DND-41 (cell line): ENCODE data around the gene IKZF2.
"Not testable (repeated sequence)": the region's sequence is repeated elsewhere in the genome, so short reads cannot be mapped to it uniquely, and the experiment has no call there.

ENCODE experiments used
- ATAC-seq: fragments of 200-7000 bp; cut with Tn5 transposase; 3 replicates; pipeline ENCODE4 v1.9.1; 2021; ENCODE audit warnings: low read depth; ENCODE audit not compliant: insufficient read depth
- DNase-seq: peaks from one replicate; pipeline ENCODE4 v3.0.0-alpha.2; 2020
- H2AFZ ChIP-seq: 2 replicates; pipeline ENCODE4 v1.6.0; 2012; ENCODE audit warnings: low read depth, low read length
- H3K27ac ChIP-seq: 2 replicates; pipeline ENCODE4 v1.5.1; 2012; ENCODE audit warnings: low read length, inconsistent platforms
- H3K27me3 ChIP-seq: fragments of 200-600 bp; sonication (generic); 2 replicates; pipeline ENCODE4 v1.6.0; 2012; ENCODE audit warnings: low read length, mild to moderate bottlenecking, inconsistent platforms; ENCODE audit not compliant: insufficient read depth, poor library complexity
- H3K36me3 ChIP-seq: 2 replicates; pipeline ENCODE4 v1.5.1; 2012; ENCODE audit warnings: low read length, inconsistent platforms; ENCODE audit not compliant: insufficient read depth
- H3K4me1 ChIP-seq: 2 replicates; pipeline ENCODE4 v1.5.1; 2012; ENCODE audit warnings: mild to moderate bottlenecking, low read length; ENCODE audit not compliant: insufficient read depth
- H3K4me2 ChIP-seq: 2 replicates; pipeline ENCODE4 v1.6.0; 2012; ENCODE audit warnings: mild to moderate bottlenecking, moderate library complexity, low read length, inconsistent platforms; ENCODE audit not compliant: insufficient read depth
- H3K4me3 ChIP-seq, 2 experiments: fragments of 200-600 bp in 1 of 2; shearing (Covaris generic) in 1 of 2; 2 replicates each; pipeline ENCODE4 v1.5.1; 2012 to 2016; ENCODE audit warnings: inconsistent platforms in 2 of 2, low read length in 2 of 2, mild to moderate bottlenecking in 2 of 2, low read depth in 1 of 2, moderate library complexity in 1 of 2
- H3K79me2 ChIP-seq: 2 replicates; pipeline ENCODE4 v1.6.0; 2012; ENCODE audit warnings: low read length, inconsistent platforms; ENCODE audit not compliant: insufficient read depth
- H3K9ac ChIP-seq: 2 replicates; pipeline ENCODE4 v1.6.0; 2012; ENCODE audit warnings: low read depth, mild to moderate bottlenecking, inconsistent platforms, low read length, moderate library complexity
- H3K9me3 ChIP-seq: 2 replicates; pipeline ENCODE4 v1.5.1; 2012; ENCODE audit warnings: low read length, moderate library complexity, mild to moderate bottlenecking, inconsistent platforms; ENCODE audit not compliant: insufficient read depth, severe bottlenecking
- H4K20me1 ChIP-seq: 2 replicates; pipeline ENCODE4 v1.6.0; 2012; ENCODE audit warnings: low read length; ENCODE audit not compliant: insufficient read depth
- EZH2 ChIP-seq: IDR thresholded peaks from 3 replicates; pipeline ENCODE4 v1.6.1; 2012; ENCODE audit warnings: borderline replicate concordance, low read depth, mild to moderate bottlenecking, moderate library complexity, low read length, inconsistent platforms; ENCODE audit not compliant: severe bottlenecking
- TF ChIP-seq, protein P1 (sequence below): IDR thresholded peaks from 2 replicates; pipeline ENCODE4 v1.5.1; 2012; ENCODE audit warnings: borderline replicate concordance, low read length, moderate library complexity, mild to moderate bottlenecking; ENCODE audit not compliant: poor library complexity, severe bottlenecking; ENCODE audit errors: extremely low read depth

The IKZF2 gene

GRCh38 chr2:213021971-213022899 lies 129.2 kb downstream of the IKZF2 start:
- H3K9me3 ChIP-seq, result no peaks in the 10 kb centered on the region
- no peaks in the 10 kb centered on the region for H4K20me1 ChIP-seq
- no peaks in the 10 kb centered on the region for H3K79me2 ChIP-seq
- H3K4me2 ChIP-seq, result no peak overlapping the region
- H3K27me3 ChIP-seq, result no peaks in the 10 kb centered on the region
- no peak overlapping the region for H3K4me3 ChIP-seq
- no peak for ATAC-seq
- no peak overlapping the region for H3K9ac ChIP-seq
- H2AFZ ChIP-seq, result no peak overlapping the region
- TF ChIP-seq, protein P1, sequence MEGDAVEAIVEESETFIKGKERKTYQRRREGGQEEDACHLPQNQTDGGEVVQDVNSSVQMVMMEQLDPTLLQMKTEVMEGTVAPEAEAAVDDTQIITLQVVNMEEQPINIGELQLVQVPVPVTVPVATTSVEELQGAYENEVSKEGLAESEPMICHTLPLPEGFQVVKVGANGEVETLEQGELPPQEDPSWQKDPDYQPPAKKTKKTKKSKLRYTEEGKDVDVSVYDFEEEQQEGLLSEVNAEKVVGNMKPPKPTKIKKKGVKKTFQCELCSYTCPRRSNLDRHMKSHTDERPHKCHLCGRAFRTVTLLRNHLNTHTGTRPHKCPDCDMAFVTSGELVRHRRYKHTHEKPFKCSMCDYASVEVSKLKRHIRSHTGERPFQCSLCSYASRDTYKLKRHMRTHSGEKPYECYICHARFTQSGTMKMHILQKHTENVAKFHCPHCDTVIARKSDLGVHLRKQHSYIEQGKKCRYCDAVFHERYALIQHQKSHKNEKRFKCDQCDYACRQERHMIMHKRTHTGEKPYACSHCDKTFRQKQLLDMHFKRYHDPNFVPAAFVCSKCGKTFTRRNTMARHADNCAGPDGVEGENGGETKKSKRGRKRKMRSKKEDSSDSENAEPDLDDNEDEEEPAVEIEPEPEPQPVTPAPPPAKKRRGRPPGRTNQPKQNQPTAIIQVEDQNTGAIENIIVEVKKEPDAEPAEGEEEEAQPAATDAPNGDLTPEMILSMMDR, result no peak
- no peak for TF ChIP-seq EZH2
- no peak overlapping the region; the same call in 1 of the 2 replicates for H3K27ac ChIP-seq
- DNase-seq, result no peak
- H3K4me1 ChIP-seq, result no peaks in the 10 kb centered on the region
- peaks cover 60% of the 10 kb centered on the region for H3K36me3 ChIP-seq

- not testable (repeated sequence) for H3K9ac ChIP-seq, H3K4me2 ChIP-seq, DNase-seq, H3K79me2 ChIP-seq, H3K27ac ChIP-seq, H4K20me1 ChIP-seq, H3K4me3 ChIP-seq, H3K9me3 ChIP-seq, H3K4me1 ChIP-seq, H3K27me3 ChIP-seq, H2AFZ ChIP-seq, ATAC-seq
- peaks cover 73% of the 10 kb centered on the region for H3K36me3 ChIP-seq
These were observed 130.5 kb downstream of the IKZF2 start for GRCh38 chr2:213020913-213021312.

- no peak for DNase-seq
- Histone ChIP-seq H3K36me3 (peaks cover 79% of the 10 kb centered on the region), H3K27me3 (no peaks in the 10 kb centered on the region), H3K9me3 (no peaks in the 10 kb centered on the region), H3K4me1 (no peaks in the 10 kb centered on the region), H2AFZ (no peak overlapping the region), H3K4me2 (no peak overlapping the region), H3K9ac (no peak overlapping the region), H4K20me1 (no peaks in the 10 kb centered on the region), H3K27ac (no peak overlapping the region), H3K79me2 (no peaks in the 10 kb centered on the region), H3K4me3 (no peak overlapping the region)
- ATAC-seq, result no peak
- TF ChIP-seq EZH2, result no peak
- TF ChIP-seq, protein P1, result no peak
These were observed 131.1 kb downstream of the IKZF2 start for GRCh38 chr2:213020268-213020667.

- no peak overlapping the region for H3K27ac ChIP-seq
- no peaks in the 10 kb centered on the region for H4K20me1 ChIP-seq
- H3K4me3 ChIP-seq, result no peak overlapping the region
- no peak overlapping the region for H3K4me2 ChIP-seq
- H3K36me3 ChIP-seq, result peaks cover 87% of the 10 kb centered on the region
- H3K9me3 ChIP-seq, result no peaks in the 10 kb centered on the region
- H3K79me2 ChIP-seq, result no peaks in the 10 kb centered on the region
- ATAC-seq (no peak), DNase-seq (no peak)
- no peak overlapping the region for H3K9ac ChIP-seq
- no peaks in the 10 kb centered on the region for H3K4me1 ChIP-seq
- H2AFZ ChIP-seq, result no peak overlapping the region
- no peaks in the 10 kb centered on the region for H3K27me3 ChIP-seq
- no peak for TF ChIP-seq EZH2
- TF ChIP-seq, protein P1, result no peak
These were observed 132.0 kb downstream of the IKZF2 start for GRCh38 chr2:213019368-213019767.
